Measurements from ENCODE around the gene ASB18. TPM values are rescaled to one million over a fixed set of nuclear protein-coding genes. Genes with fewer than 3 reads are reported as not detected.

ASB18 gene
- polyA plus RNA-seq, 1 donor (not counting 4 experiments of a cell fraction or from before 2014, with no cell fraction given), result not detected

- no peak overlapping the region for H3K4me2 ChIP-seq (ENCODE audit: control insufficient read depth, extremely low read depth, insufficient read depth, low read depth, low read length)
- no peaks in the 10 kb centered on the region for H3K9me1 ChIP-seq (ENCODE audit: control insufficient read depth, extremely low read depth, insufficient read depth, low read length)
- TF ChIP-seq CTCF (optimal IDR thresholded peaks at IDR 0.05 in 1 of 3, IDR thresholded peaks at IDR 0.05 in 1 of 3, conservative IDR thresholded peaks at IDR 0.05 in 1 of 3; ENCODE audit: extremely low read depth in 1 of 3, insufficient read depth in 2 of 3, low read length in 3 of 3) (no peak), EZH2 (IDR thresholded peaks at IDR 0.05; ENCODE audit: low read length) (no peak)
- no peak overlapping the region for H3K27ac ChIP-seq (ENCODE audit: control insufficient read depth, insufficient read depth, low read length)
- no peak for FAIRE-seq
- H3K4me3 ChIP-seq (ENCODE audit: control insufficient read depth in 2 of 3, extremely low read depth in 1 of 3, insufficient read depth in 2 of 3, low read depth in 1 of 3, low read length in 3 of 3), result no peak overlapping the region
- no peaks in the 10 kb centered on the region for H3K79me2 ChIP-seq (ENCODE audit: control insufficient read depth, insufficient read depth, low read length)
- no peaks in the 10 kb centered on the region for H3K4me1 ChIP-seq (ENCODE audit: control insufficient read depth, extremely low read depth, insufficient read depth, low read length)
- no peaks in the 10 kb centered on the region for H4K20me1 ChIP-seq (ENCODE audit: control insufficient read depth, extremely low read depth, insufficient read depth, low read length)
- no peaks in the 10 kb centered on the region for H3K36me3 ChIP-seq (ENCODE audit: control insufficient read depth in 2 of 2, extremely low read depth in 1 of 2, insufficient read depth in 2 of 2, low read length in 2 of 2)
- H3K9me3 ChIP-seq (ENCODE audit: control insufficient read depth, low read depth, low read length), result no peaks in the 10 kb centered on the region
- no peaks in the 10 kb centered on the region for H3K27me3 ChIP-seq (ENCODE audit: control insufficient read depth, extremely low read depth, insufficient read depth, low read length)
- dilution Hi-C loops (cut with MboI; ENCODE audit: extremely low pct_ligation_motif_present, low sequenced_read_pairs), result no loop called here
- H3K9ac ChIP-seq (ENCODE audit: control insufficient read depth, extremely low read depth, insufficient read depth, low read length), result no peak overlapping the region
- DNase-seq (ENCODE audit: low read depth, low spot score), result no peak
- no peak overlapping the region for H2AFZ ChIP-seq (ENCODE audit: control insufficient read depth, low read length)
Measured at GRCh38 chr2:236194786-236195185, 69.4 kb downstream of the ASB18 start.

GRCh38 chr2:236193026-236193425, 71.2 kb downstream of the ASB18 start:
- DNase-seq (ENCODE audit: low read depth, low spot score), result no peak
- no peaks in the 10 kb centered on the region for H3K27me3 ChIP-seq (ENCODE audit: control insufficient read depth, extremely low read depth, insufficient read depth, low read length)
- H3K9me1 ChIP-seq (ENCODE audit: control insufficient read depth, extremely low read depth, insufficient read depth, low read length), result no peaks in the 10 kb centered on the region
- H3K4me3 ChIP-seq (ENCODE audit: control insufficient read depth in 2 of 3, extremely low read depth in 1 of 3, insufficient read depth in 2 of 3, low read depth in 1 of 3, low read length in 3 of 3), result no peak overlapping the region
- no peaks in the 10 kb centered on the region for H3K79me2 ChIP-seq (ENCODE audit: control insufficient read depth, insufficient read depth, low read length)
- no peaks in the 10 kb centered on the region for H4K20me1 ChIP-seq (ENCODE audit: control insufficient read depth, extremely low read depth, insufficient read depth, low read length)
- H3K36me3 ChIP-seq (ENCODE audit: control insufficient read depth in 2 of 2, extremely low read depth in 1 of 2, insufficient read depth in 2 of 2, low read length in 2 of 2), result no peaks in the 10 kb centered on the region
- H3K27ac ChIP-seq (ENCODE audit: control insufficient read depth, insufficient read depth, low read length), result no peak overlapping the region
- FAIRE-seq, result no peak
- H3K4me2 ChIP-seq (ENCODE audit: control insufficient read depth, extremely low read depth, insufficient read depth, low read depth, low read length), result no peak overlapping the region
- no peak for TF ChIP-seq CTCF (optimal IDR thresholded peaks at IDR 0.05 in 1 of 3, IDR thresholded peaks at IDR 0.05 in 1 of 3, conservative IDR thresholded peaks at IDR 0.05 in 1 of 3; ENCODE audit: extremely low read depth in 1 of 3, insufficient read depth in 2 of 3, low read length in 3 of 3)
- no peak for TF ChIP-seq EZH2 (IDR thresholded peaks at IDR 0.05; ENCODE audit: low read length)
- dilution Hi-C loops (cut with MboI; ENCODE audit: extremely low pct_ligation_motif_present, low sequenced_read_pairs), result no loop called here
- H3K4me1 ChIP-seq (ENCODE audit: control insufficient read depth, extremely low read depth, insufficient read depth, low read length), result no peaks in the 10 kb centered on the region
- no peaks in the 10 kb centered on the region for H3K9me3 ChIP-seq (ENCODE audit: control insufficient read depth, low read depth, low read length)
- H2AFZ ChIP-seq (ENCODE audit: control insufficient read depth, low read length), result no peak overlapping the region
- no peak overlapping the region for H3K9ac ChIP-seq (ENCODE audit: control insufficient read depth, extremely low read depth, insufficient read depth, low read length)

Data from keratinocyte (primary cell).